HG03280 (cell line): ENCODE data around the gene ZNF595.
"Not testable (repeated sequence)": the region's sequence is repeated elsewhere in the genome, so short reads cannot be mapped to it uniquely, and the experiment has no call there.

Source experiments
- ATAC-seq: cut with Tn5 transposase; IDR thresholded peaks from one replicate; pipeline ENCODE4 v1.9.1; 2021; ENCODE audit warnings: mild to moderate bottlenecking, moderate library complexity; ENCODE audit not compliant: unreplicated experiment

Gene ZNF595

DNA sequence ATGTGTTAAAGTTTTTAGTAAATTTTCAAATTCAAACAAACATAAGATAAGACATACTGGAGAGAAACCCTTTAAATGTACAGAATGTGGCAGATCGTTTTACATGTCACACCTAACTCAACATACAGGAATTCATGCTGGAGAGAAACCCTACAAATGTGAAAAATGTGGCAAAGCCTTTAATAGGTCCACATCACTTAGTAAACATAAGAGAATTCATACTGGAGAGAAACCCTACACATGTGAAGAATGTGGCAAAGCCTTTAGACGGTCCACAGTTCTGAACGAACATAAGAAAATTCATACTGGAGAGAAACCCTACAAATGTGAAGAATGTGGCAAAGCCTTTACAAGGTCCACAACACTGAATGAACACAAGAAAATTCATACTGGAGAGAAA lies 32.8 kb downstream of the ZNF595 start:
- no peak for ATAC-seq

DNA sequence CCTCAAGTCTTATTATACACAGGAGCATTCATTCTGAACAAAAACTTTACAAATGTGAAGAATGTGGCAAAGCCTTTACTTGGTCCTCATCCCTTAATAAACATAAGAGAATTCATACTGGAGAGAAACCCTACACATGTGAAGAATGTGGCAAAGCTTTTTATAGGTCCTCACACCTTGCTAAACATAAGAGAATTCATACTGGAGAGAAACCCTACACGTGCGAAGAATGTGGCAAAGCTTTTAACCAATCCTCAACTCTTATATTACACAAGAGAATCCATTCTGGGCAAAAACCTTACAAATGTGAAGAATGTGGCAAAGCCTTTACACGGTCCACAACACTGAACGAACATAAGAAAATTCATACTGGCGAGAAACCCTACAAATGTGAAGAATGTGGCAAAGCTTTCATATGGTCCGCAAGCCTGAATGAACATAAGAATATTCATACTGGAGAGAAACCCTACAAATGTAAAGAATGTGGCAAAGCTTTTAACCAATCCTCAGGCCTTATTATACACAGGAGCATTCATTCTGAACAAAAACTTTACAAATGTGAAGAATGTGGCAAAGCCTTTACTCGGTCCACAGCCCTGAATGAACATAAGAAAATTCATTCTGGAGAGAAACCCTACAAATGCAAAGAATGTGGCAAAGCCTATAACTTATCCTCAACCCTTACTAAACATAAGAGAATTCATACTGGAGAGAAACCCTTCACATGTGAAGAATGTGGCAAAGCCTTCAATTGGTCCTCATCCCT lies 33.6 kb downstream of the ZNF595 start:
- not testable (repeated sequence) for ATAC-seq

DNA sequence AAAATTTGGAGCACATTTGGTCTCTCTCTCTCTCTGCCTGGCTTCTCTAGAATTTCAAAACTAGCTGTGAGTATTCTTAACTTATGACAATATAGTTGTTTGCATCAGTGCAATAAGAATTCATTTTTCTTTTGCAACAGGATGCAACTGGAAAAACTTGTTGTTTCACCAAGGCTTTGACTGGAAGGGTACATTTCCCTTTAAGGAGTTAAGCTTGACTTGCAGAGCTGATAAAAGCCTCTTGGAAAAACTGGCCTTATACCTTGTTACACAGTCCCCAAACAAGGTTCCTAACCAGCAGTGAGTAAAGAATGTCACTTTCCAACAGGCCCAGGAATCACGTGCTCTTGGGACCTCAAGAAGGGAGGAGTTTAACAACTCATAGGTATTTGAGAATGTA lies 45.3 kb downstream of the ZNF595 start:
- no peak for ATAC-seq

DNA sequence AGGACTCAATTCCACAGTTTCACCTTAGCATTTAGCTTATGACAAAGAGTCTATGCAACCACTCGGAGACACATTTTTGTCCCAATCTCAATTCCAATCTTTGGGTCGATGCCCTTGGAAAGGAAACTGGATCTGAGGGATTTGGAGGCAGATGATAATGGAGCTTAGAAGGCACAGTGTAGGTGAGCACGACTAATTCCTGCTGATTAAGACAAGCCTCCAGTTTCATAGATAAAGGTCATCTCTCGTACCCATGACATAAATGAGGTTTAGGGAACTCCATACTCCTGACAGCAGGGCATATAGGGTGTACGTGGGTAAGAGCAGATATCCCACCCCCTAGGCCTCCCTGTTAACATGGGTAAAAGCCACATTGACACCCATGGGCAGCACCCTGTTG lies 46.7 kb downstream of the ZNF595 start:
- ATAC-seq, result no peak

DNA sequence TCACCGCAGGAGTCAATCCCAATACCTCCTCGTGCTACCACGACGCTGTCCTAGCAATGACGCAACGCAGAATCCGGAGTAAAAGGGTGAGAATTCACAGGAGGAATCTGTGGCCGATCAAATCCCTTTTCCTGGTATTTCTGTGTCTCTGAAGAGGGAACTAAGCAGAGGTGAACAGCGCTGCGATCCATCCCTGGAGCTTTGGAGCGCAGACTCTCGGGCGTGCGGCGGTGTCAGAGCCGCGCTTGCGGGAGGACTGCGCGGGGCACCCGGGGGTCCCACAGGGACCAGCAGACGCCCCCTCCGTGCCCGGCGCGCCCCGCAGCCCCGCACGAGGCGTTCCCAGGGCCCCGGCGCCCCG lies 53.9 kb downstream of the ZNF595 start:
- no peak for ATAC-seq

DNA sequence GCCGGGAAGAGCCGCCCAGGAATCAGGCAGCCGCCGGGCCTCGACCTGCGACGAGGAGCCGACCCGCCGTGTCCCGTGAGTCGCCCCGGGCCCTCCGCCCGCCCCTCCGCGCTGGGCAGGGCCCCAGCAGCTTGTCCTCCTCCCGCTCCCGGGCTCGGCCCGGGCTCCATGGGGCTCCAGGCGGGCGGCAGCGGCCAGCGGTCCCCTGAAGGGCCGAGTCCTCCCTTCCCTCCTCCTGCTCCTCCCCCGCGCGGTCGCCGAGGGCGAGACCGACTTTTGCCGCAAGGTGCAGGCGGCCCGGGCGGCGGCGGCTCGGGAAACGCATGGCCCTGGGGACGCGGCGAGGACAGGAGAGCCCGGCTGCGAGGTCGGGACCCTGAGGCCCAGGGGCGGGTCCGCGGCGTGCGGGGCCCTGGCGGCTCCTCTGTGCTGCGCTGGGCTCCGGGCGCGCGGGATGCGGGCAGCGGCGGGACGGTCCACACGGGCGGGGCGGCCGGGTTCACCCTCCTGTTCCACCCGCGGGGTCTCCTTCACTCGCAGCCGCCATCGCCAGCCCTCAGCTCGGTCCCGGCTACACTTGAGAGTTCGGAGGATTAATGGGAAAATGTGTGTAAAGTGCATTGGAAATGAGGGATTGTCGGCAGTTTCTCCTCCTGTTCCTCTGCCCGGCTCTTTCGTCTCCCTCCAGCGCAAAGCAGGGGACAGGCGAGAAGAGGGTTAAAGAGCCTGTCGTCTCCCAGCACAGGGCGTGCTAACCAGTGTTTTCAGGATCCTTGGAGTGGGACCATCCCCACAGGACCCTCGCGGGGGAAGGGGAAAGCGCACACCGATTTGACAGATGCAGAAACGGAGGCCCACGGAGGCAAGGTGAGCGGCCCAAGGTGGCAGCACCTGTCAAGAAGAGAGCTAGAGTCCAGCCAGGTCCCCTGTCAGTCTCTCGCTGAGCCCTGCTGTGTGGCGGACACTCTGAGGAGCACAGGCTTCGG lies 54.6 kb downstream of the ZNF595 start:
- ATAC-seq, result no peak

DNA sequence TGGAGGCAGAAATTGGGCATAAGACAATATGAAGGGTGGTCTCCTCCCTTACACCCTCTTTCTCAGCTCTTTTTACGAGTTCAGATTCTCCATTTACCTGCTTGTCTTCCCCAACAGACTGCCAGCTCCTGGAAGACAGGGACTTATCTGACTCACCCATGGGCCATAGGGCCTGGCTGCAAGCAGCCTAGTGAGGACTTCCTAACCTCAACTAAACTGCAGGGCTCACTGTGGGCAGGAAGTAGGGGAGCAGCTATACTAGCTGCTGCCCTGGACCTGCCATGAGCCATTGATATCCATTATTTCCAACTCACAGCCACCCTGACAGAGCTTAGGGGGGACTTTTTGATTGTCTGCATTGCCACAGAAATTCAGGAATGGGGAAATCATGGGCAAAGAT lies 59.6 kb downstream of the ZNF595 start:
- ATAC-seq, result no peak

DNA sequence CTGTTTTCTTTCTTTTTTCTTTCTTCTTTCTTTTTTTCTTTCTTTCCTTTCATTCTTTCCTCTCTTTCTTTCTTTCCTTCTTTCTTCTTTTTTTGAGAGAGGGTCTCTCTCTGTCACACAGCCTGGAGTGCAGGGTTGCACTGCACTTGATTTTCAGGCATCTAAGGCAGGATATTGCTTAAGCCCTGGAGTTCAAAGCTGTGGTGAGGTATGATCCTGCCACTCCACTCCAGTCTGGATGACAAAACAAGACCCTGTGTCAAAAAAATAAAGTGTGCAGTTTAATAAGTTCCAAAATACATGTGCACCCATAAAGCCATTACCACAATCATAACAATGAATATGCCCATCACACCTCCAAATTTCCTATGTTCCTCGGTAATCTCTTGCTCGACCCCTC lies 60.6 kb downstream of the ZNF595 start:
- no peak for ATAC-seq

DNA sequence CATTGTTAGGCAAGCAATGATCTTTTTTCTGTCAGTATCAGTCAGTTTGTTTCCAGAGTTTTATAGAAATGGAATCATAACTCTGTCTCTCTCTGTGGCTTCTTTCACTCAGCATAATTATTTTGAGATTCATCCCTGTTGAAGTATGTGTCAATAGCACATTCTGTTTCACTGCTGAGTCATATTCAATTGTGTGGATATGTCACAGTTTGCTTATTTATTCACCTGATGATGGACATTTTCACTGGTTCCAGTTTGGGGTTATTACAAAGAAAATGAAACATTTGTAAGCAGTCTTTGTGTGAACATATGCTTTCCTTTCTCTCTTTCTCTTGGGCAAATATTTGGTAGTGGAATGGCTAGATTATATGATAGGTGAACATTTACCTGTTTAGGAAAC lies 61.0 kb downstream of the ZNF595 start:
- ATAC-seq, result no peak

DNA sequence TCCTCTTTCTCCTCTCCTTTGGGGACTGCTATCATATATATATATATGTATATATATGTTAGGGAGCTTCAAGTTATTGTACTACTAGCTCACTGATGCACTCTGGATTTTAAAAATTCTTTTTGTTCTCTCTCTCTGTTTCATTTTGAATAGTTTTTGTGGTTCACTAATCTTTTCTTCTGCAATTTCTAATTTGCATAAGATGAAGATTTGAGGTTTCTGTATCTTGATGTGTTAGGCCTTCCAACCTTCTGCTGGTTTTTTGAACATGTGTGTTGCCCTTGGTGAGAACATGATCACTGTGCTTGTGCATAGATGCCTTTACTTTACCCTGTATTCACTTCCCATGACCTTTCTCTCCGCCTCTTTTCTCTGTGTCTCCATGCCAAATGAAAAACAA lies 63.4 kb downstream of the ZNF595 start:
- ATAC-seq, result no peak

DNA sequence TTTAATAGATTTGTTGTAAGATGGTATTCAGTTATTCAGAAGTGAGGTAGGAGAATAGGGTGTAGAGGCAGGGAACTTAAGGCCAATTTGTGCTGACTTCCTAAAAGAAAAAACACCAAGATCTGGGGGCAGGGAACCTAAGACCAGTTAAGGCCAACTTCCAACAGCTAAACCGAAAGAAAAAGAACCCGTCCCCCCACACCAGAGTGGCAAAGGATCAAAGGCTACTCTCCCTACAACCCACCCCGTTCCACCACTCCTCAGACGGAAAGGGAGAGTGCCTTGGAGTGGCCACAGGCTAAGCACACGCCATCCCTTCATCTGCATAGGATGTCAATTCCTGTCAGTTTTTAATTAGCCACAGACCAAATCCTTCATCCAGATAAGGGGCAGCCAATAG lies 67.5 kb downstream of the ZNF595 start:
- ATAC-seq, result no peak

DNA sequence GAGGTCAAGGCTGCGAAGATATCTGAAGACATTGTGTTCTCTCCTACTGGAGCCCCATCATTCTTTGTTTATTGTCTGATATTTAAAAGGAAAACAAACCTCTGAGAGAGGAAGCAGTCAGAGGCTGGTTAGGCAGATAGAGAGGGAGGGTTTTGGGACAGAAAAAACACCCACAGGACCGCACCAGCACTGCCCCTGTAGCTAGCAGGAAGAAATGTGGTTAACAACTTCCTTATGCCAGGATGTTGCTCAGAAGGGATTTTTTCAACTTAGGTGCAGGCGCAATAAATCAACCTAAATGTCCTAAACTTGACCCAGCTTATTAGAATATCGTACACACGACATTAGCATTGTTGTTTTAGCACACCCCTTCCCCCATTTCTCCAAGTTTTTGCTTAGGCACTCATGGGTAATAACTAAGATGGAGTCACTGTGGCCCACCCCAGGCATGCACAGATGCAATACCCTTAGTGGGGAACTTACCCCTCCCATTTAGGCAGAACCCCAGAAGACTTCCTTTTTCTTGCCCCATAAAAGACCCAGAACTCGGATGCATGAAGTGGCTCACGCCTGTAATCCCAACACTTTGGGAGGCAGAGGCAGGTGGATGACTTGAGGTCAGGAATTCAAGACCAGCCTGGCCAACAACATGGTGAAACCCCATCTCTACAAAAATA lies 68.4 kb downstream of the ZNF595 start:
- ATAC-seq, result no peak

DNA sequence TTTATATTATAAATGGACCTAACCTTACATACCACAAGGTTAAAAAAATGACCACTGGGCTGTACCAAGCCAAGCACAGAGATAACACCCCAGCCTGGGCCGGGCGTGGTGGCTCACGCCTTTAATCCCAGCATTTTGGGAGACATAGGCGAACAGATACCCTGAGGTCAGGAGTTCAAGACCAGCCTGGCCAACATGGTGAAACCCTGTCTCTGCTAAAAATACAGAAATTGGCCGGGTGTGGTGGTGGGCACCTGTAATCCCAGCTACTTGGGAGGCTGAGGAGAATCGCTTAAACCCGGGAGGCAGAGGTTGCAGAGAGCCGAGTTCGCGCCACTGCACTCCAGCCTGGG lies 70.8 kb downstream of the ZNF595 start:
- ATAC-seq, result not testable (repeated sequence)

DNA sequence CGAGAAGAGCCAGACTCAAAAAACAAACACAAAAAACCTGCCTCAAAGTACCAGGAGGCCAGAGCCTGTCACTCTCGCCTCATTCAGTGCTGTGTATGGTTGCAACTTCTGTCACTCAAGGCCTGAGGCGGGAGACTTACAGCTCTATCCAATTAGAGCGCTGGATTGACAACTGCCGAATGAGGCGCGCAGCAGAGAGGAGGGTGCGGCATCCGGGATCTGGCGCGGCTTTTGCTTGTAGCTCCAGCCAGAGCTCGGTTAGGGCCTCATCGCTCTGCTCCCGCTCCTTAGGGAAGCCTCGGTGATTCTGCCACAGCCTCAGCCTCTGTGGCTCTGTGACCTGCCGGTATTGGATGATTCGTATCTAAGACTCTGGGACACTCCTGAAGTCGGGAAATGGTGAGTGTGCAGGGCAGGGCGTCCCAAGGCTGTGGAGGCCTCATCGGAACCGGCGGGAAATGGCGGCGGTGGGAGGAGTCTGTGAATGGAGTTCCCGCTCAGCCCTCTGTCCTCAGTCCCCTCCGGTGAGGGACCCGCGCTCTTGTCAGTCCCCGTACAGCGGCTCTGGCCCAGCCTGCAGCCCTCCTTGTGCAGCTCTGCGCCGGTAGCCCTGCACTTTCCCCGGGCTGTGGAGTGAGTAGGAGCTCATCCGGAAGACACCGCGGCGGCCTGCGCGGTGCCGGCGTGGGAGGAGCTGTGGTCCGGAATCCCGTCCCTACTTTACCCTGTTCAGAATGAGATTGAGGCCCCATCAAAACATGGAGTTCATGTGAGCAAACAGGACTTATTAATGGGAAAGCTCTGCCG lies 71.4 kb downstream of the ZNF595 start, which contains the start of gene ZNF718:
Gene ZNF718 (plus strand): TSS at position 227 of the 807 bp plus-strand sequence. CDS start 170 bp downstream, at position 397.
- ATAC-seq, result peak; percentile 99

DNA sequence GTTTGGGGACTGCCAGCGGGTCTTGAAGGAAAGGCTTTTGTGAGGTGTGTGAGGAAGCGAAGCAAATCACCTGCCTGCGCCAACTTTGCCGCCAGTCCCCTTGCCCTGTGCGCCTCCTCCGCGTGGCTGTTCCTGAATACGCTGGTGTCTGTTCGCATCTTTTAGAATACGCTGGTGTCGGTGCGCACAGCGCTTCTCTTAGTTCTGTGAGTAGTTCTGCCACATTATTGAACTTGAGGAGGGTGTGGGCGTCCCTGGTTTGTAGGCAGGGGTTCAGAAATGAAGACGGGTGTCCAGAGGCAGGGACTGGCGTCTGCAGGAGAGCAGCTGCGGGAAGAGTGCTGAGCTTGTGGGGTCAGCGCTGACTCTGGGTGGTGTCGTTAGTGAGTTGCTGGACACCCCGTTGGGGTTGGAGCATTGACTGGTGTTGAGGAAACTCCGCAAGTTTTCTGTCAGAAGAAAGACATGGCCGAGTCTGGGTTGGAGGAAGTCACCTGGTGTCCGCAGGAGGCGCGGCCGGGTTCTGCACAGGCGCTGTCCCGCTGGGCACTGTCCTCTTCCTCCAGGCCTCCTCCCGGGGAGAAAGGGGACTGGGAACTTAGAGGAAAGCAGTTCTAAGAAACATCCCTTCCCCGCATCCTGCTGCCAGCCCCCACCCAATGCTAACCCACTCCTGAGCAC lies 72.1 kb downstream of the ZNF595 start:
- peak; percentile 21 for ATAC-seq

DNA sequence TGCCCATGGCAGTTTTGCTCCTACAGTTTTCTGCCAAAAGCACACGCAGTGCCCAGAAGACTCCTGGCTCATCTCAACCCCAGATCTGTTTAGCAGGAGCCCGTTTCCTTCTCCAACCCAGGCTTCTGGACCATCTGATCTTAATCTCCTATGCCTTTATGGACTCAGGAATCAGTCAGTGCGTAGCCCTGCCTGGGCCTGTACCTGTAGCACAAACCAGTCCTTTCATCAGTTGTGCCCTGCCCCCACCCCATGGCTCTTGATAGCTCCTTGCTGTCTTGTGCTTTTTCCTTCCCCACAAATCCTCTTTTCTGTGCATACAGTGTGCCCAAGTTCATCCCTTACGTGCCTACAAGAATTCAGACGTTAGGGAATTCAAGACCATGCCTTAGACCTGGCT lies 72.7 kb downstream of the ZNF595 start:
- ATAC-seq, result no peak

DNA sequence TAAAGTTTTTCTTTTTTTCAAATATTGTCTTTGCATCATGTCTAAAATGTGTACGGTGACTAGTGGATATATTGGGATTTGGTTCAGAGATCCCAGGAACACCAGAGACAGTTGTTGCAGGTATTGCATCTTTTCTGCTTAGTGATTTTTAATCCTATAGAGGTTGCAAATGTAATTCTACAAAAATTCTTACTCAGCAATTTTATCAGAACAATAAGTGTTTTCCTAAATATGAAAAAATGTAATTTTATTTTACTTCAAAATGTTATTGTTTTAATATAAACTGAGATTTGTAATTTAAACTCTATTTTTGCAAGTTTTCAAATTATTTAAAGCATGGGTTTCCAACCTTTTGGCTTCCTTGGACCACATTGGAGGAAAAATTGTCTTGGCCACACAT lies 79.4 kb downstream of the ZNF595 start:
- ATAC-seq, result no peak
